Activated CD4-positive, CD25-positive, alpha-beta regulatory T cell treated with anti-CD3 and anti-CD28 coated beads, Interleukin-2, amount 50 U/mL, for 24 hours (primary cell): ENCODE data around the gene NTS.

Source experiments
- ATAC-seq, 2 donors: fragments of 150-1000 bp; cut with Tn5 transposase; one replicate each; pipeline ENCODE4 v1.10.0; 2021; ENCODE audit warnings: mild to moderate bottlenecking in 1 of 2, moderate library complexity in 1 of 2

NTS gene

GRCh38 chr12:85923767-85924331 lies 49.8 kb downstream of the NTS start:
- no peak for ATAC-seq

- ATAC-seq: no peak
Observed at GRCh38 chr12:85927166-85927565, 53.1 kb downstream of the NTS start.
